WTC11 (cell line): ENCODE measurements around the gene THUMPD3.

Experiments used
- CBFB ChIP-seq: sonication (generic); formaldehyde crosslinking; IDR thresholded peaks from 2 replicates; pipeline ENCODE4 v1.8.1; 2022; ENCODE audit warnings: mild to moderate bottlenecking, low read depth, missing genetic modification reagents
- CREB1 ChIP-seq: sonication (generic); formaldehyde crosslinking; IDR thresholded peaks from 2 replicates; pipeline ENCODE4 v1.8.0; 2023; ENCODE audit warnings: mild to moderate bottlenecking, missing genetic modification reagents
- CREM ChIP-seq: sonication (generic); formaldehyde crosslinking; IDR thresholded peaks from 2 replicates; pipeline ENCODE4 v1.8.1; 2022; ENCODE audit warnings: mild to moderate bottlenecking, missing genetic modification reagents, moderate library complexity
- MAX ChIP-seq: sonication (generic); formaldehyde crosslinking; IDR thresholded peaks from 2 replicates; pipeline ENCODE4 v1.8.0; 2022; ENCODE audit warnings: mild to moderate bottlenecking, missing genetic modification reagents
- TF ChIP-seq, protein P1 (sequence below): sonication (generic); formaldehyde crosslinking; IDR thresholded peaks from 2 replicates; pipeline ENCODE4 v1.8.1; 2022; ENCODE audit warnings: mild to moderate bottlenecking, moderate library complexity, missing genetic modification reagents
- TF ChIP-seq, protein P2 (sequence below): fragments of 200-600 bp; IDR thresholded peaks from 2 replicates; pipeline ENCODE4 v1.8.0; 2022; ENCODE audit warnings: antibody characterized with exemption
- TF ChIP-seq, protein P3 (sequence below): fragments of 250-450 bp; sonication (Bioruptor Pico); IDR thresholded peaks from 2 replicates; pipeline ENCODE4 v2.1.2; 2022; ENCODE audit warnings: mild to moderate bottlenecking, moderate library complexity

GRCh38 chr3:9379327-9379726 lies 16.5 kb downstream of the THUMPD3 start:
- TF ChIP-seq, protein P1, sequence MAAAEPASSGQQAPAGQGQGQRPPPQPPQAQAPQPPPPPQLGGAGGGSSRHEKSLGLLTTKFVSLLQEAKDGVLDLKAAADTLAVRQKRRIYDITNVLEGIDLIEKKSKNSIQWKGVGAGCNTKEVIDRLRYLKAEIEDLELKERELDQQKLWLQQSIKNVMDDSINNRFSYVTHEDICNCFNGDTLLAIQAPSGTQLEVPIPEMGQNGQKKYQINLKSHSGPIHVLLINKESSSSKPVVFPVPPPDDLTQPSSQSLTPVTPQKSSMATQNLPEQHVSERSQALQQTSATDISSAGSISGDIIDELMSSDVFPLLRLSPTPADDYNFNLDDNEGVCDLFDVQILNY, result no peak
- TF ChIP-seq, protein P2, sequence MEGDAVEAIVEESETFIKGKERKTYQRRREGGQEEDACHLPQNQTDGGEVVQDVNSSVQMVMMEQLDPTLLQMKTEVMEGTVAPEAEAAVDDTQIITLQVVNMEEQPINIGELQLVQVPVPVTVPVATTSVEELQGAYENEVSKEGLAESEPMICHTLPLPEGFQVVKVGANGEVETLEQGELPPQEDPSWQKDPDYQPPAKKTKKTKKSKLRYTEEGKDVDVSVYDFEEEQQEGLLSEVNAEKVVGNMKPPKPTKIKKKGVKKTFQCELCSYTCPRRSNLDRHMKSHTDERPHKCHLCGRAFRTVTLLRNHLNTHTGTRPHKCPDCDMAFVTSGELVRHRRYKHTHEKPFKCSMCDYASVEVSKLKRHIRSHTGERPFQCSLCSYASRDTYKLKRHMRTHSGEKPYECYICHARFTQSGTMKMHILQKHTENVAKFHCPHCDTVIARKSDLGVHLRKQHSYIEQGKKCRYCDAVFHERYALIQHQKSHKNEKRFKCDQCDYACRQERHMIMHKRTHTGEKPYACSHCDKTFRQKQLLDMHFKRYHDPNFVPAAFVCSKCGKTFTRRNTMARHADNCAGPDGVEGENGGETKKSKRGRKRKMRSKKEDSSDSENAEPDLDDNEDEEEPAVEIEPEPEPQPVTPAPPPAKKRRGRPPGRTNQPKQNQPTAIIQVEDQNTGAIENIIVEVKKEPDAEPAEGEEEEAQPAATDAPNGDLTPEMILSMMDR, result no peak
- TF ChIP-seq CREB1 (CRISPR knock-in tag) (no peak), CREM (CRISPR knock-in tag) (no peak), MAX (no peak), CBFB (CRISPR knock-in tag) (no peak)
- TF ChIP-seq, protein P3, sequence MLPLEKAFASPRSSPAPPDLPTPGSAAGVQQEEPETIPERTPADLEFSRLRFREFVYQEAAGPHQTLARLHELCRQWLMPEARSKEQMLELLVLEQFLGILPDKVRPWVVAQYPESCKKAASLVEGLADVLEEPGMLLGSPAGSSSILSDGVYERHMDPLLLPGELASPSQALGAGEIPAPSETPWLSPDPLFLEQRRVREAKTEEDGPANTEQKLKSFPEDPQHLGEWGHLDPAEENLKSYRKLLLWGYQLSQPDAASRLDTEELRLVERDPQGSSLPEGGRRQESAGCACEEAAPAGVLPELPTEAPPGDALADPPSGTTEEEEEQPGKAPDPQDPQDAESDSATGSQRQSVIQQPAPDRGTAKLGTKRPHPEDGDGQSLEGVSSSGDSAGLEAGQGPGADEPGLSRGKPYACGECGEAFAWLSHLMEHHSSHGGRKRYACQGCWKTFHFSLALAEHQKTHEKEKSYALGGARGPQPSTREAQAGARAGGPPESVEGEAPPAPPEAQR (CRISPR knock-in tag), result no peak
